Caki2 (cell line): Measurements from ENCODE around the gene OSBP2. TPM values are rescaled to one million over a fixed set of nuclear protein-coding genes. Genes with fewer than 3 reads are reported as not detected.
A peak's percentile ranks its signal among the peaks of the same experiment; 100 is the strongest.

Source experiments
- DNase-seq: peaks from one replicate; pipeline ENCODE4 v3.0.0-alpha.2; 2015; ENCODE audit warnings: low read depth
- in situ Hi-C: cut with HindIII; loops from 2 replicates; pipeline ENCODE4 v1.10.0; 2016; ENCODE audit warnings: low sequenced_read_pairs, low pct_unique_long_range_greater_than_20kb, mixed read lengths
- total RNA-seq: library from RNA; depleted of rRNA; stranded (reverse); fragments of >200 nt; shearing (Covaris generic); gene quantifications from 2 replicates; pipeline ENCODE4 v1.2.3, GENCODE V29; 2014; ENCODE audit warnings: low replicate concordance

Gene OSBP2
- total RNA-seq, 1 experiment from 2014 or later = 2.1 TPM

DNA sequence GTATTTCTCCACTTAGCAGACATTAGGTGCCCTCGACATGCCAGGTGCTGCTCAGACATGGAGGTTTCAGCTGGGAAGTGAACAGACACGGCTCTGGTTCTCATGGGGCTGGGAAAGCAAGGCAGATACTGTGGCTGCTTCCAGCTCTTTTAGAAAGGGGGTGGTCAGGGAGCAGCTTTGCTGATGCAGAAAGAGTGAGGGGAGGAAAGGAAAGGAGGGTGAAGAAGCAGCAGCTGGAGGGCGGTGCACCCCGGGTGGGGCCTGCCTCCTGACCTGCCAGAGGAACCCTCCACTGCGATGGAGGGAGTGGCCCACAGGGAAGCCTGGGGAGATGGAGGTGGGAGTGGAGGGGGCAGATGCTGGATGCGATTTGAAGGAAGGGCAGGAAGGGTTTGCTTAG, 197.1 kb downstream of the OSBP2 start:
- in situ Hi-C loops = no loop called here
- no peak for DNase-seq

DNA sequence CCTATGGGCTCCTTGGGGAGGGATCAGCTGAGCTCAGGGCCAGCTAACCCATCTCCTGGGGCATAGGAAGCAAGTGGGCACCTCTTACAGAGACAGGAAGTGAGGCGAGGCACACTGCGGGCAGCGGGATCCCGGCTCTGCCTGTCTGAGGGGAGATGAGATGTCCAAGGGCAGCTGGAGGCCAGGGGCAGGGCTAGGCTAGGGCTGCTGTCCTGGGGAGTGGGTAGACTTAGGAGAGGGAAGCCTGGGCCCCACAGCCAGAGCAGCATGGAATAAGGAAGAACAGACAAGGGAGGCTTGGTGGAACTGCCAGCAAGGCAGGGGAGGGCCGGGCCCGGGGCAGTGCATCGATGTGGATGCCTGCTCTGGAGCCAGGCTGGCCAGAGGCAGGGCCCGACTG, 197.6 kb downstream of the OSBP2 start:
- in situ Hi-C loops = no loop called here
- no peak for DNase-seq

GRCh38 chr22:30892731-30893221, 198.1 kb downstream of the OSBP2 start:
- no peak for DNase-seq
- in situ Hi-C loops = no loop called here

DNA sequence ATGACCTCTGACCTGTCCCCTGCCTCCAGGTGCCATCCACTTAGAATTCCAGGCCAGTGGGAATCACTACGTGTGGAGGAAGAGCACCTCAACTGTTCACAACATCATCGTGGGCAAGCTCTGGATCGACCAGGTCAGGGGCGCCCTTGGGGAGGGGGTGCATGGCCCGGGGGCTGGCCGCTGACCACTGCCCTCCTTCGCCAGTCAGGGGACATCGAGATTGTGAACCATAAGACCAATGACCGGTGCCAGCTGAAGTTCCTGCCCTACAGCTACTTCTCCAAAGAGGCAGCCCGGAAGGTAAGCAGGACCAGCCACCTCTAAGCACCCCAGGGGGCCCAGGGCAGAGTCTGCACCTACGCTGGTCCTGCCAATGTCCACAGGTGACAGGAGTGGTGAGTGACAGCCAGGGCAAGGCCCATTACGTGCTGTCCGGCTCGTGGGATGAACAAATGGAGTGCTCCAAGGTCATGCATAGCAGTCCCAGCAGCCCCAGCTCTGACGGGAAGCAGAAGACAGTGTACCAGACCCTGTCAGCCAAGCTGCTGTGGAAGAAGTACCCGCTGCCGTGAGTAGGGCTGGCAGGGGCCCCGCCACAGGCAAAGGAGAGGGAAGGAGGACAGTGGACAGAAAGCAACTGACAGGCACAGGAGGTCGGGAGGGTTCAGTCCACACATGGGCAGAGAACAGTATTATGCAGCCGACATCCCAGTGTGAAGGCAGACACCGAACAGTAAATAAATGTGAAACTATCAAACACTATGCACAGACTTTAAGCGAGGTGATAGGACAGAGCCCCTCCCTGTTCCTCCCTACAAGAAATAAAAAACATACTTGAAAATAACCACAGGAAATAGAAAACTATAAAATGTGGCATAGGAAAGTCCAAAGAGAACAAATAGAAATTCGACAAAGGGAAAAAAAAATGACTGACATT, 199.0 kb downstream of the OSBP2 start:
- in situ Hi-C loops = no loop called here
- DNase-seq = no peak

- in situ Hi-C loops = no loop called here
- no peak for DNase-seq
Observed at GRCh38 chr22:30894371-30894740, 199.7 kb downstream of the OSBP2 start.

- DNase-seq = no peak
- in situ Hi-C loops = no loop called here
Observed at GRCh38 chr22:30902496-30903357, 208.1 kb downstream of the OSBP2 start.

DNA sequence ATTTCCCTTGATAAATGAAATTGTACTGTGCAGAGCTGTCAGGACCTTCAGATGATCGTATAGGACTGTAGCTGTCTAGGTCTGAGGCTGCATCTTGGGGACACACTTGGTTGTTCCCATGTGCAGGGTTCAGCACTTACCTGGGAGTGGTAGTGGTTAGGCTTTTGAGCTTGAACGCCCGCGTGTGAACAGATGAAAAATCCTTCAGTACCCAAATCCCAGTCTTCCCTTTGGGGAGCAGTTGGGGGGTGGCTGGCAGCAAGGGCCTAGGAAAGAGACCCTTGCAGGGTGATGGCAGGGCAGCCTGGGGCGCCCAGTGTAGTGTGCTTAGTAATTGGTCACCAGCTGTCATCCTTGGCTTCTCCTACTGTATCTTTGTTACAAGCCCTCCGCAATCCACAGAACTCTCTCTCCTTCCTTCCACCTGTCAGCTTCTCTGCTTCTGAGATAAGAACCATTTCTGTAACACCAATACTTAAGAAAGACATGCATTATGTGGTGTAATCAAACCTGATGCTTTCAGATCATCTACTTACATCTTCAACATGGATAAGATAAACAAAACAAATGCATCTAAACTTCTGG, 209.3 kb downstream of the OSBP2 start:
- in situ Hi-C loops = no loop called here
- no peak for DNase-seq

DNA sequence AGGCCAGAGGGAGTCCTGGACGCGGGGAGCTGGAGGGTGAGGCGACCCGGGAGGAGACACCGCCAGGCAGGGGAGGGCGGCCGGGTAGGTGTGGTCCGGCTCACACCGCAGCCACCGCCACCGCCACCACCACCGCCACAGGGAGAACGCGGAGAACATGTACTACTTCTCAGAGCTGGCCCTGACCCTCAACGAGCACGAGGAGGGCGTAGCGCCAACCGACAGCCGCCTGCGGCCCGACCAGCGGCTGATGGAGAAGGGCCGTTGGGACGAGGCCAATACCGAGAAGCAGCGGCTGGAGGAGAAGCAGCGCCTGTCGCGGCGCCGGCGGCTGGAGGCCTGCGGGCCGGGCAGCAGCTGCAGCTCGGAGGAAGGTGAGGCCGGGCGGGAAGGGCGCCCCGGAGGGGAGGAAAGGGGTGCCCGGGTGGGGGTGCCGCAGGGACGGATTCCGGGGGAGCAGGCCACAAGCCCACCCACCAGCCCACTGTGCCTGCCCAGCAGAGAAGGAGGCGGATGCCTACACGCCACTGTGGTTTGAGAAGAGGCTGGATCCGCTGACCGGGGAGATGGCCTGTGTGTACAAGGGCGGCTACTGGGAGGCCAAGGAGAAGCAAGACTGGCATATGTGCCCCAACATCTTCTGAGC, 211.1 kb downstream of the OSBP2 start:
- in situ Hi-C loops = no loop called here
- no peak for DNase-seq

GRCh38 chr22:30906411-30906810, 211.7 kb downstream of the OSBP2 start:
- DNase-seq = no peak
- in situ Hi-C loops = no loop called here

- in situ Hi-C loops = no loop called here
- DNase-seq = no peak
Observed at GRCh38 chr22:30906946-30907345, 212.3 kb downstream of the OSBP2 start.

GRCh38 chr22:30908051-30908461, 213.4 kb downstream of the OSBP2 start:
- in situ Hi-C loops = no loop called here
- DNase-seq = no peak

- in situ Hi-C loops = no loop called here
- DNase-seq = no peak
Observed at GRCh38 chr22:30909306-30909705, 214.6 kb downstream of the OSBP2 start.

- DNase-seq = no peak
- in situ Hi-C loops = no loop called here
Observed at GRCh38 chr22:30910358-30910757, 215.7 kb downstream of the OSBP2 start.

- in situ Hi-C loops = no loop called here
Observed at GRCh38 chr22:30918761-30919160, 224.1 kb downstream of the OSBP2 start.

GRCh38 chr22:30919973-30920372, 225.3 kb downstream of the OSBP2 start:
- no peak for DNase-seq
- in situ Hi-C loops = no loop called here

More at GRCh38 chr22:30918761-30919160, 224.1 kb downstream of the OSBP2 start:
- DNase-seq = no peak

- peak; percentile 38 for DNase-seq
- in situ Hi-C loops = no loop called here
Observed at GRCh38 chr22:30920407-30920806, 225.7 kb downstream of the OSBP2 start.

DNA sequence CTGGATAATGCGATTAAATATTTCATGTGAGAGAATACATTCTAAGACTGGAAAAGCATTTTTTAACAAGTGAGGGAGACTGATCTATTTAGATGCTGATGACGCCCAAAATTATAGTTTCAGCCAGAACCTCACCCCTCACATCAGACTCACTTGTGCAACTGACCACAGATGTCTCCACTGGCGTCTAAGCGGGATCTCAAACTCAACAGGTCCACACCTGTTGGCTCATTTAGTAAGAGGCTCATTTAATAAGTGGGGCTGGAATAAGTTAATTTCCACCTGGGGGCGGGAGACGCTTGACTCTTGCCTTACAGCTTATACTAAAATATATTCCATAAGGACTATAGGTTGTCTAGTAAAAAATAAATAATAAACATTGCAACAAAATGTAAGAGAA, 226.4 kb downstream of the OSBP2 start:
- no peak for DNase-seq
- in situ Hi-C loops = no loop called here

GRCh38 chr22:30922151-30922611, 227.5 kb downstream of the OSBP2 start:
- in situ Hi-C loops = no loop called here

More at GRCh38 chr22:30922151-30922611, 227.5 kb downstream of the OSBP2 start:
- DNase-seq = peak; percentile 64
